H1 (cell line): ENCODE data around the gene ADK. TPM values are rescaled to one million over a fixed set of nuclear protein-coding genes. Genes with fewer than 3 reads are reported as not detected.

ENCODE experiments used
- CTCF ChIA-PET: fragments of 300-600 bp; sonication (Branson Sonifier 250); formaldehyde crosslinking; loops from one replicate; lab custom pipeline; 2021; ENCODE audit not compliant: partially characterized antibody; lab: Charles Lee
- POLR2A ChIA-PET: fragments of 300-600 bp; sonication (Branson Sonifier 250); formaldehyde crosslinking; loops from one replicate; lab custom pipeline; 2021; ENCODE audit warnings: inconsistent platforms; ENCODE audit not compliant: partially characterized antibody; lab: Charles Lee
- DNase-seq, 2 experiments: peaks; one replicate each; pipeline versions ENCODE4 v3.0.0 to v3.0.0-alpha.2; 2010 to 2022; ENCODE audit warnings: low spot score in 2 of 2, low read depth in 1 of 2, mixed read lengths in 1 of 2
- FAIRE-seq: peaks from 2 replicates; lab custom pipeline; 2011; peaks lifted over from hg19 to GRCh38; lab: Jason Lieb, UNC
- H2AFZ ChIP-seq: 2 replicates; pipeline ENCODE4 v1.8.1; 2012; ENCODE audit warnings: low read length, inconsistent platforms
- H2AK5ac ChIP-seq: 2 replicates; pipeline ENCODE4 v1.6.1; 2013; ENCODE audit warnings: low read depth, low read length
- H2BK120ac ChIP-seq: replicated peaks from 2 replicates; pipeline ENCODE3; 2013; ENCODE audit warnings: low read depth, low read length, inconsistent platforms
- H2BK12ac ChIP-seq: 2 replicates; pipeline ENCODE4 v1.6.1; 2013; ENCODE audit warnings: low read depth, low read length
- H2BK15ac ChIP-seq: 2 replicates; pipeline ENCODE4 v1.6.1; 2013; ENCODE audit warnings: low read length
- H2BK20ac ChIP-seq: 2 replicates; pipeline ENCODE4 v1.6.1; 2013; ENCODE audit warnings: low read length
- H2BK5ac ChIP-seq: 2 replicates; pipeline ENCODE4 v1.6.1; 2013; ENCODE audit warnings: low read depth, low read length
- H3K14ac ChIP-seq: 2 replicates; pipeline ENCODE4 v1.6.1; 2013; ENCODE audit warnings: inconsistent platforms; ENCODE audit not compliant: insufficient read length
- H3K18ac ChIP-seq: 2 replicates; pipeline ENCODE4 v1.6.1; 2013; ENCODE audit warnings: low read length; ENCODE audit errors: extremely low read depth
- H3K23ac ChIP-seq: 2 replicates; pipeline ENCODE4 v1.6.1; 2013; ENCODE audit warnings: inconsistent platforms; ENCODE audit not compliant: insufficient read length
- H3K23me2 ChIP-seq: 2 replicates; pipeline ENCODE4 v1.6.1; 2013; ENCODE audit warnings: low read depth, low read length
- H3K27ac ChIP-seq: 2 replicates; pipeline ENCODE4 v1.6.1; 2011; ENCODE audit warnings: low read depth, low read length, inconsistent platforms
- H3K27me3 ChIP-seq, 4 experiments: replicated peaks in 1 of 4; 1 replicate in 1 of 4; 2 replicates in 3 of 4; pipeline versions ENCODE4 v1.6.1 to v1.8.1; 2011 to 2013; ENCODE audit warnings: low read length in 3 of 4, mild to moderate bottlenecking in 3 of 4, inconsistent platforms in 2 of 4, mixed read lengths in 2 of 4, moderate library complexity in 1 of 4; ENCODE audit not compliant: control insufficient read depth in 3 of 4, insufficient read depth in 3 of 4; ENCODE audit errors: extremely low read depth in 1 of 4
- H3K36me3 ChIP-seq, 4 experiments: 2 replicates each; pipeline versions ENCODE4 v1.6.1 to v1.8.1; 2011 to 2013; ENCODE audit warnings: mild to moderate bottlenecking in 4 of 4, low read length in 3 of 4, moderate library complexity in 2 of 4, control low read depth in 1 of 4, inconsistent platforms in 1 of 4; ENCODE audit not compliant: insufficient read depth in 4 of 4, control insufficient read depth in 2 of 4
- H3K4ac ChIP-seq: replicated peaks from 2 replicates; pipeline ENCODE3; 2013; ENCODE audit warnings: low read length, low read depth, mixed read lengths, inconsistent platforms; ENCODE audit not compliant: insufficient read length
- H3K4me1 ChIP-seq, 4 experiments: replicated peaks in 1 of 4; 1 replicate in 1 of 4; 2 replicates in 3 of 4; pipeline versions ENCODE4 v1.6.1 to v1.8.1; 2011 to 2013; ENCODE audit warnings: low read length in 3 of 4, inconsistent platforms in 2 of 4, mixed read lengths in 1 of 4; ENCODE audit not compliant: insufficient read depth in 4 of 4, control insufficient read depth in 3 of 4
- H3K4me2 ChIP-seq, 2 experiments: 2 replicates each; pipeline versions ENCODE4 v1.6.1 to v1.8.1; 2011 to 2013; ENCODE audit warnings: low read depth in 2 of 2, low read length in 2 of 2, control low read depth in 1 of 2, inconsistent platforms in 1 of 2, mild to moderate bottlenecking in 1 of 2; ENCODE audit not compliant: insufficient read depth in 1 of 2
- H3K4me3 ChIP-seq, 4 experiments: fragments of 200-600, 300-600 bp in 1 of 4; sonication (generic), shearing (Covaris generic), sonication (Bioruptor Twin) in 1 of 4; 2 replicates each; pipeline versions ENCODE4 v1.5.1 to v1.8.1; 2011 to 2016; ENCODE audit warnings: low read length in 4 of 4, low read depth in 3 of 4, control low read depth in 2 of 4, inconsistent platforms in 2 of 4, mild to moderate bottlenecking in 2 of 4, mixed read lengths in 1 of 4, moderate library complexity in 1 of 4; ENCODE audit not compliant: insufficient read depth in 2 of 4; ENCODE audit errors: extremely low read depth in 1 of 4
- H3K56ac ChIP-seq: replicated peaks from 2 replicates; pipeline ENCODE3; 2013; ENCODE audit warnings: low read depth, mild to moderate bottlenecking, mixed read lengths, low read length, inconsistent platforms; ENCODE audit not compliant: insufficient read length
- H3K79me1 ChIP-seq: 2 replicates; pipeline ENCODE4 v1.6.1; 2013; ENCODE audit warnings: low read depth, low read length, control low read depth
- H3K79me2 ChIP-seq, 2 experiments: 2 replicates each; pipeline versions ENCODE4 v1.6.1 to v1.8.1; 2012 to 2013; ENCODE audit warnings: low read length in 2 of 2, mild to moderate bottlenecking in 2 of 2, inconsistent platforms in 1 of 2; ENCODE audit not compliant: insufficient read depth in 2 of 2, control insufficient read depth in 1 of 2
- H3K9ac ChIP-seq, 4 experiments: replicated peaks in 1 of 4; 1 replicate in 1 of 4; 2 replicates in 3 of 4; pipeline versions ENCODE4 v1.6.1 to v1.8.1; 2011 to 2013; ENCODE audit warnings: low read depth in 3 of 4, low read length in 3 of 4, control low read depth in 2 of 4, mild to moderate bottlenecking in 2 of 4, moderate library complexity in 2 of 4, inconsistent platforms in 1 of 4; ENCODE audit errors: extremely low read depth in 1 of 4
- H3K9me3 ChIP-seq, 2 experiments: 2 replicates each; pipeline versions ENCODE4 v1.6.1 to v1.8.1; 2012 to 2013; ENCODE audit warnings: mild to moderate bottlenecking in 2 of 2, moderate library complexity in 2 of 2, control low read depth in 1 of 2, inconsistent platforms in 1 of 2, low read depth in 1 of 2, low read length in 1 of 2, mixed read lengths in 1 of 2; ENCODE audit not compliant: insufficient read depth in 2 of 2
- H4K20me1 ChIP-seq, 2 experiments: replicated peaks in 1 of 2; 2 replicates each; pipeline versions ENCODE3 to v1.8.1; 2011 to 2013; ENCODE audit warnings: inconsistent platforms in 2 of 2, low read length in 2 of 2, mild to moderate bottlenecking in 1 of 2; ENCODE audit not compliant: insufficient read depth in 2 of 2, control insufficient read depth in 1 of 2
- H4K5ac ChIP-seq: 2 replicates; pipeline ENCODE4 v1.6.1; 2013; ENCODE audit warnings: low read length, low read depth, mixed read lengths, inconsistent platforms; ENCODE audit not compliant: insufficient read length
- H4K8ac ChIP-seq: 2 replicates; pipeline ENCODE4 v1.8.0; 2013; ENCODE audit warnings: mild to moderate bottlenecking, moderate library complexity, low read length, inconsistent platforms; ENCODE audit not compliant: insufficient read depth; ENCODE audit errors: extremely low read depth
- H4K91ac ChIP-seq: replicated peaks from 2 replicates; pipeline ENCODE3; 2013; ENCODE audit warnings: low read length, mixed read lengths, inconsistent platforms; ENCODE audit not compliant: insufficient read length
- ASH2L ChIP-seq: fragments of 200-600, 300-600 bp; sonication (generic); IDR thresholded peaks from one replicate; pipeline ENCODE4 v1.7.1; 2017; ENCODE audit warnings: low read length
- CHD1 ChIP-seq: IDR thresholded peaks from 2 replicates; pipeline ENCODE4 v1.6.1; 2012; ENCODE audit warnings: low read depth, low read length, improper control_type of control experiment
- CTCF ChIP-seq, 3 experiments: IDR thresholded peaks; 1 replicate in 2 of 3; 2 replicates in 1 of 3; pipeline versions ENCODE4 v1.5.1 to v1.6.1; 2011; ENCODE audit warnings: low read length in 3 of 3, mild to moderate bottlenecking in 3 of 3, inconsistent platforms in 2 of 3, low read depth in 1 of 3, moderate library complexity in 1 of 3; ENCODE audit not compliant: insufficient read depth in 1 of 3; ENCODE audit errors: control extremely low read depth in 1 of 3
- JUND ChIP-seq: IDR thresholded peaks from 2 replicates; pipeline ENCODE4 v1.6.1; 2011; ENCODE audit warnings: mild to moderate bottlenecking, improper control_type of control experiment, low read length
- RAD21 ChIP-seq, 2 experiments: IDR thresholded peaks in 1 of 2; conservative IDR thresholded peaks in 1 of 2; 2 replicates each; pipeline ENCODE4 v1.6.1; 2011; ENCODE audit warnings: low read depth in 2 of 2, low read length in 2 of 2, improper control_type of control experiment in 1 of 2, inconsistent platforms in 1 of 2, mild to moderate bottlenecking in 1 of 2, moderate library complexity in 1 of 2
- WGBS, 2 experiments: shearing (Covaris generic) in 1 of 2; methylation state at CpG; one replicate each; pipeline versions ENCODE4 v1.1.6 to v1.1.7; 2013 to 2015; ENCODE audit warnings: low lambda C conversion rate in 2 of 2, mixed read lengths in 2 of 2, inconsistent platforms in 1 of 2, low coverage in 1 of 2, missing lambda C conversion rate in 1 of 2; ENCODE audit not compliant: insufficient replicate concordance in 2 of 2, insufficient coverage in 1 of 2, insufficient read length in 1 of 2; ENCODE audit errors: extremely low coverage in 1 of 2, missing lambda C conversion rate in 1 of 2; 5-methylcytosine and 5-hydroxymethylcytosine counted together
- polyA plus RNA-seq, 7 experiments: library from polyadenylated mRNA; depleted of rRNA in 3 of 7; stranded (reverse) in 5 of 7; unstranded in 2 of 7; fragments of >200 nt in 5 of 7; fragments of 200-250 nt in 2 of 7; gene quantifications; 1 replicate in 5 of 7; 2 replicates in 1 of 7; 4 replicates in 1 of 7; pipeline versions ENCODE4 v1.2.1 to v1.2.3, GENCODE V29; 2011 to 2013; ENCODE audit warnings: missing spikeins in 2 of 7, mixed read lengths in 2 of 7
- total RNA-seq: library from RNA; stranded (reverse); fragmentation: NEBNext Ultra II Directional; extraction: Animal tissue kit (Norgen Biotek cat#: 25700); gene quantifications from 2 replicates; pipeline ENCODE4 v1.2.1, GENCODE V29; 2021

ADK gene
- total and polyA plus RNA-seq, 2 of the 8 experiments (the other 6 are each of a cell fraction or from before 2014, with no cell fraction given): 12.3 to 42.4 TPM

- Histone ChIP-seq H3K4ac (no peak overlapping the region), H3K18ac (no peak overlapping the region), H3K9me3 (no peaks in the 10 kb centered on the region), H2BK5ac (no peak overlapping the region), H2BK12ac (no peak overlapping the region), H3K14ac (no peak overlapping the region), H3K23me2 (no peaks in the 10 kb centered on the region), H4K20me1 (peaks cover 0 to 2% of the 10 kb centered on the region in 2 experiments)
- POLR2A ChIA-PET: interaction anchor here (1.0 kb wide), 1 partner anchor 21 kb away, joined by 3 read pairs; no protein-coding TSS in a partner anchor
- TF ChIP-seq JUND: no peak
- no peak for TF ChIP-seq ASH2L
- TF ChIP-seq RAD21 (IDR thresholded peaks at IDR 0.05 in 1 of 2, conservative IDR thresholded peaks at IDR 0.05 in 1 of 2; ENCODE audit: low read depth in 2 of 2, low read length in 2 of 2): peak in 1 of 2 experiments; percentile 49
- no peak for TF ChIP-seq CHD1
- TF ChIP-seq CTCF (IDR thresholded peaks at IDR 0.05; ENCODE audit: control extremely low read depth in 1 of 3, insufficient read depth in 1 of 3, low read depth in 1 of 3, low read length in 3 of 3): peak in 1 of 3 experiments; percentile 16; a peak in 2 of 4 replicates
- TF ChIP-seq, all 59 proteins: peak for 2
- no peak overlapping the region for H3K23ac ChIP-seq
- no peak overlapping the region for H2AFZ ChIP-seq
- H3K27me3 ChIP-seq: no peaks in the 10 kb centered on the region
- H3K36me3 ChIP-seq: peaks cover 0 to 6% (median 2%) of the 10 kb centered on the region in 4 experiments; a peak in 3 of 8 replicates
- H4K5ac ChIP-seq: no peak overlapping the region
- no peak overlapping the region for H2BK20ac ChIP-seq
- no peak overlapping the region for H3K56ac ChIP-seq
- no peak overlapping the region for H4K91ac ChIP-seq
- H3K4me3 ChIP-seq: no peak overlapping the region
- WGBS, 2 experiments: 32% methylated on average over 3 of the region's 3 CpGs; no CpG with 5 or more reads in 1 of the 2 experiments
- H3K9ac ChIP-seq: no peak overlapping the region
- H2AK5ac ChIP-seq: no peak overlapping the region
- no peak overlapping the region for H3K27ac ChIP-seq
- no peak overlapping the region for H3K4me2 ChIP-seq
- H3K79me1 ChIP-seq: no peaks in the 10 kb centered on the region
- no peak overlapping the region for H2BK120ac ChIP-seq
- FAIRE-seq (no peak), DNase-seq (no peak)
- H3K4me1 ChIP-seq: no peaks in the 10 kb centered on the region
- no peak overlapping the region for H2BK15ac ChIP-seq
- no peak overlapping the region for H4K8ac ChIP-seq
- H3K79me2 ChIP-seq: no peaks in the 10 kb centered on the region
- CTCF ChIA-PET: interaction anchor here (0.6 to 2.4 kb wide), 24 partner anchors 9 to 856 kb away, joined by 3 to 12 read pairs (median 4); no protein-coding TSS in a partner anchor
These were observed 93.2 kb downstream of the ADK start for GRCh38 chr10:74244097-74244685.
